Kidney (tissue), 14 donors: ENCODE data around the gene CFP. TPM values are rescaled to one million over a fixed set of nuclear protein-coding genes. Genes with fewer than 3 reads are reported as not detected.

Source experiments
- DNase-seq, 5 donors: peaks; one replicate each; pipeline ENCODE4 v3.0.0-alpha.2; 2013 to 2020
- FAIRE-seq: peaks from 2 replicates; lab custom pipeline; 2012; peaks lifted over from hg19 to GRCh38; lab: Jason Lieb, UNC
- H3K27ac ChIP-seq, 2 donors: one replicate each; pipeline ENCODE4 v1.7.0; 2013; ENCODE audit warnings: low read depth in 2 of 2, low read length in 2 of 2, inconsistent platforms in 1 of 2
- H3K27me3 ChIP-seq: one replicate; pipeline ENCODE4 v1.7.1; 2013; ENCODE audit warnings: low read length, inconsistent platforms; ENCODE audit not compliant: control insufficient read depth, insufficient read depth
- H3K36me3 ChIP-seq, 3 donors: one replicate each; pipeline versions ENCODE4 v1.7.0 to v1.7.1; 2013; ENCODE audit warnings: low read length in 3 of 3, control low read depth in 1 of 3, inconsistent platforms in 1 of 3; ENCODE audit not compliant: insufficient read depth in 3 of 3, control insufficient read depth in 2 of 3
- H3K4me1 ChIP-seq, 3 donors: one replicate each; pipeline versions ENCODE4 v1.7.0 to v1.7.1; 2013; ENCODE audit warnings: low read length in 3 of 3, inconsistent platforms in 1 of 3, low read depth in 1 of 3; ENCODE audit not compliant: control insufficient read depth in 2 of 3, insufficient read depth in 2 of 3
- H3K4me3 ChIP-seq, 3 donors: one replicate each; pipeline versions ENCODE4 v1.7.0 to v1.8.1; 2013; ENCODE audit warnings: low read length in 3 of 3, control low read depth in 1 of 3, inconsistent platforms in 1 of 3
- H3K9ac ChIP-seq, 3 donors: one replicate each; pipeline versions ENCODE4 v1.7.0 to v1.7.1; 2013; ENCODE audit warnings: low read length in 3 of 3, control low read depth in 1 of 3, inconsistent platforms in 1 of 3
- H3K9me3 ChIP-seq, 3 donors: one replicate each; pipeline versions ENCODE4 v1.7.0 to v1.7.1; 2013; ENCODE audit warnings: low read length in 3 of 3, control low read depth in 1 of 3, inconsistent platforms in 1 of 3; ENCODE audit not compliant: control insufficient read depth in 2 of 3, insufficient read depth in 1 of 3
- intact Hi-C: fragments of 100-400 bp; cut with DNase I; formaldehyde crosslinking; loops from one replicate; pipeline ENCODE4 v1.11.1; 2022
- polyA plus RNA-seq: library from polyadenylated mRNA; stranded (reverse); fragments of 350-450 nt; fragmentation: Illumina TruSeq; extraction: RNeasy Lipid Tissue Mini Kit (QIAGEN cat#74804); gene quantifications from one replicate; pipeline ENCODE4 v1.2.3, GENCODE V29; 2014; ENCODE audit warnings: low read depth, low replicate concordance; ENCODE audit not compliant: insufficient read depth
- total RNA-seq: library from RNA; stranded (reverse); fragmentation: NEBNext Ultra II Directional; extraction: Animal tissue kit (Norgen Biotek cat#: 25700); gene quantifications from one replicate; pipeline ENCODE4 v1.2.1, GENCODE V29; 2021
- TF ChIP-seq, protein P1 (sequence below): IDR thresholded peaks from 3 replicates; pipeline ENCODE4 v1.5.1; 2012; ENCODE audit warnings: mild to moderate bottlenecking, moderate library complexity, borderline replicate concordance; ENCODE audit not compliant: insufficient read depth; ENCODE audit errors: extremely low read depth
- donor health status: control.
- donor health status: control.
- donor health status: control.
- donor health status: control.
- donor health status: control.
- donor health status: DM: yes; HTN: yes; CAD: no.
- donor health status: Normal renal cell carcinoma (clear cell type).

Gene CFP
- total and polyA plus RNA-seq, 2 donors from 2014 or later, result 2.1 to 8.3 TPM

DNA sequence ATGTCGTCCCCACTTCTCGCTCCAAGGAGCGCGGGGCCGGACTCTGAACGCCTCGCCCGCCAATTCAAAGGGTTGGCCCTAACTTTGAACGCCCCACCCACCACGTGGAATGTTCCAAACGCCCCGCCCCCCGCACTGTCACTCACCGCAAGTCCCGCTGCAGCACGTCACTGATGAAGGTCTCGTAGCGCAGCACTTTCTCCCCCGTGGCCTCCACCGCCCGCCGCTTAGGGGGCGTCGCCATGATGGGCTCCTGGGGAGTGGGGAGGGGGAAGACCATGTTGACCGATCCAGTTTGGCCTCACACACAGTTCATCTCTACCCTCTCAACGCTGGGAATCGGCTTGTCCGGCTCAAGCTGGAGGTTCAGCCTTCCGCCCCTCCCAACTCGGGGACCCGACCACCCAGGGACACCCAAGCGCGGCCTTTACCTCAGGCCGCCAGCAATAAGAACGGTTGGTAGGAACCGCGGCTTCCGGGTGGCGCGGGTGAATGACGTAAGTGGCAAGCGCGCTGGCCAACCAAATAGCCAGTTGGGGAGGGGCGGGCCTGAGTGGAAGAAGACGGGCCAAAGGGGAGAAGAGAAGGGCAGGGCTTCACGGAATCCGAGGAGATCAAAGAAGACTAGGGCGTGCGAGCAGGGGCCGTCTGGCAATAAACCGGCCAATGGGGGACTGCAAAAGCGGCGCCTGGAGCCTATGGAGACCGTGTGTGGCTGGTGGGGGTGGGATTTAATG lies 29.1 kb upstream of the CFP start, which contains the start of gene UXT:
Gene UXT (minus strand): TSS at position 497 of the 737 bp plus-strand sequence. CDS start 253 bp downstream, at position 244.
- no peaks in the 10 kb centered on the region for H3K27me3 ChIP-seq
- H3K4me1 ChIP-seq, result no peaks in the 10 kb centered on the region
- intact Hi-C loops, result no loop called here
- no peaks in the 10 kb centered on the region for H3K9me3 ChIP-seq
- TF ChIP-seq, protein P1, sequence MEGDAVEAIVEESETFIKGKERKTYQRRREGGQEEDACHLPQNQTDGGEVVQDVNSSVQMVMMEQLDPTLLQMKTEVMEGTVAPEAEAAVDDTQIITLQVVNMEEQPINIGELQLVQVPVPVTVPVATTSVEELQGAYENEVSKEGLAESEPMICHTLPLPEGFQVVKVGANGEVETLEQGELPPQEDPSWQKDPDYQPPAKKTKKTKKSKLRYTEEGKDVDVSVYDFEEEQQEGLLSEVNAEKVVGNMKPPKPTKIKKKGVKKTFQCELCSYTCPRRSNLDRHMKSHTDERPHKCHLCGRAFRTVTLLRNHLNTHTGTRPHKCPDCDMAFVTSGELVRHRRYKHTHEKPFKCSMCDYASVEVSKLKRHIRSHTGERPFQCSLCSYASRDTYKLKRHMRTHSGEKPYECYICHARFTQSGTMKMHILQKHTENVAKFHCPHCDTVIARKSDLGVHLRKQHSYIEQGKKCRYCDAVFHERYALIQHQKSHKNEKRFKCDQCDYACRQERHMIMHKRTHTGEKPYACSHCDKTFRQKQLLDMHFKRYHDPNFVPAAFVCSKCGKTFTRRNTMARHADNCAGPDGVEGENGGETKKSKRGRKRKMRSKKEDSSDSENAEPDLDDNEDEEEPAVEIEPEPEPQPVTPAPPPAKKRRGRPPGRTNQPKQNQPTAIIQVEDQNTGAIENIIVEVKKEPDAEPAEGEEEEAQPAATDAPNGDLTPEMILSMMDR, result no peak
- peak within 1 kb of the TSS; percentile 82 to 92 (median 86) for H3K4me3 ChIP-seq
- H3K9ac ChIP-seq, result peak within 1 kb of the TSS; percentile 29 to 88 (median 73)
- FAIRE-seq, result peak; percentile 82
- peaks cover 0 to 16% (median 3%) of the 10 kb centered on the region in 3 donors for H3K36me3 ChIP-seq
- H3K27ac ChIP-seq, result peak within 1 kb of the TSS; percentile 98
- peak; percentile 95 to 97 (median 96) for DNase-seq

DNA sequence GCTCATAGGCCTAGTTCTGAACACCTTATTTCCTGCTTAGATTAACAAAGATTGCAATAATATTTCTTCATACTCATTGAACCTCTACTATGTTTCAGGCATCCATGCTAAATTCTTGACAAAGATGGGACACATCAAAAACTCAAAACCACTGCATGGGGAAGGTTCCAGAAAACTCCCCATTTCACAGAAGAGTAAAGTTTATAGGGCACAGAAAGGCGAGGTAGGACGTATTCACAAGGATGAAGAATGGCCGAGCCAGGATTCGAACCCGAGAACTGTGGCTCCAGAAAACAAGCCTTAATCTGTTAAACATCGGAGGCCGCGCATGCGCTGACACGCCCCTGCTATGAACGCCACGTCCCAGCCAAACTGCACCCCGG lies 28.6 kb upstream of the CFP start:
- no peak for FAIRE-seq
- H3K9ac ChIP-seq, result peak overlapping the region in 2 of 3 donors; percentile 51 to 73
- intact Hi-C loops, result no loop called here

DNA sequence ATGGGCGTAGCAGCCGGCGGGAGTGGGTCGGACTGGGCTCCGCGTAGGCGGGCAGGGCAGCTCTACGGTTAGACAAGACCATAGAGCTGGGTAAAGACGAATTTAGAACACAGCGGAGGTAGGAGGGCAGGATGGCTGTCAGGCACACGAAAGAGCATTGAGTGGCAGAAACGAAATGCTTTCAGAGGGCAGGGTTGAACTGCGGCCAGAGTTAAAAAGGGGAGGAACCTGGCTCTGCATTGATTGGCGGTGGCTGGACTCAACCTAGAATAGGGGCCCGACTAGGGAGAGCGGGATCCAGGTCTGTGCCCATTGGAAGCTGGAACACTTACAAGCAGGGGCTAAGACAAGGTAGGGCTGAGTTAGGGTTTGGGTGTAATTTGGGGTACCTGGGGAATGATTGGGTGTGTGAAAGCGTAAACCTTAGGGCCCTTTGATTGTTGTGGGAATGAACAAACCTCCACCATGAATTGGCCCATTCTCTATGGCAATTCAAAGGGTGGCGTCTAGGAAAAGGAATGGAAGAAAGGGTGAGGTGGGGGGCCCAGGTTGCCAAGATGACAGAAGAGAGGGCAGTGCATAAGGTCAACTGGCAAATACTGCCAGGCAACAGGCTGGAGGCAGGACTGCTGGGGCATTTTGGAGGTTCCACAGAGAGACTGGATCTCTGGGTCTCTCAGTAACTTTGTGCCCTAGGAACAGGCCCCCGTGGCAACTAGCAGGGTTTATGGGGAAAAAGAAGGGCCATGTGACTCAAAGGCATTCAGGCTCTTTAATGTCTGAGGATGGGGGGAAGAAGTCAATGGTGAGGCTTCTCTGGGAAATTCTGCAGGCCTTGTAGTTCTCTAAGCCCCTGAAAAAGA lies 21.5 kb upstream of the CFP start:
- no peak for FAIRE-seq
- intact Hi-C loops, result no loop called here

More for the DNA sequence above, 28.6 kb upstream of the CFP start:
- H3K27me3 ChIP-seq, result no peaks in the 10 kb centered on the region
- H3K4me3 ChIP-seq, result peak overlapping the region; percentile 75 to 92 (median 82)
- TF ChIP-seq, protein P1, result no peak
- H3K9me3 ChIP-seq, result no peaks in the 10 kb centered on the region
- H3K36me3 ChIP-seq, result peaks cover 0 to 16% (median 3%) of the 10 kb centered on the region in 3 donors
- peak overlapping the region; percentile 98 for H3K27ac ChIP-seq
- no peaks in the 10 kb centered on the region for H3K4me1 ChIP-seq
- DNase-seq, result no peak

More for the DNA sequence above, 21.5 kb upstream of the CFP start:
- Histone ChIP-seq H3K36me3 (peaks cover 0 to 5% (median 0%) of the 10 kb centered on the region in 3 donors), H3K4me3 (peak overlapping the region; percentile 56 to 76 (median 75)), H3K4me1 (peaks cover 0 to 11% (median 4%) of the 10 kb centered on the region in 3 donors), H3K27me3 (no peaks in the 10 kb centered on the region), H3K9me3 (no peaks in the 10 kb centered on the region), H3K9ac (peak overlapping the region in 2 of 3 donors; percentile 24 to 60), H3K27ac (peak overlapping the region; percentile 72 to 87)
- TF ChIP-seq, protein P1, result no peak
- DNase-seq, result no peak
